ENCODE measurements around the gene SRSF2.
"Not testable (repeated sequence)": the region's sequence is repeated elsewhere in the genome, so short reads cannot be mapped to it uniquely, and the experiment has no call there.

Gene SRSF2

GRCh38 chr17:76720941-76721340 is 16.2 kb downstream of the SRSF2 start:
- DNase-seq (ENCODE audit: low read depth in 2 of 2): no peak

- DNase-seq (ENCODE audit: low read depth in 2 of 2): no peak
These were observed 16.9 kb downstream of the SRSF2 start for GRCh38 chr17:76720211-76720610.

- no peak for DNase-seq (ENCODE audit: low read depth in 2 of 2)
These were observed 18.6 kb downstream of the SRSF2 start for GRCh38 chr17:76718516-76718915.

- no peak for DNase-seq (ENCODE audit: low read depth in 2 of 2)
These were observed 20.3 kb downstream of the SRSF2 start for GRCh38 chr17:76716839-76717215.

GRCh38 chr17:76716146-76716838 is 20.8 kb downstream of the SRSF2 start:
- no peak for DNase-seq (ENCODE audit: low read depth in 2 of 2)

- no peak for DNase-seq (ENCODE audit: low read depth in 2 of 2)
These were observed 21.7 kb downstream of the SRSF2 start for GRCh38 chr17:76715496-76715830.

GRCh38 chr17:76714822-76715495 is 22.2 kb downstream of the SRSF2 start:
- DNase-seq (ENCODE audit: low read depth in 2 of 2): peak; percentile 72 to 77

- no peak for DNase-seq (ENCODE audit: low read depth in 2 of 2)
These were observed 22.8 kb downstream of the SRSF2 start for GRCh38 chr17:76714336-76714735.

GRCh38 chr17:76713765-76714164 is 23.4 kb downstream of the SRSF2 start:
- DNase-seq (ENCODE audit: low read depth in 2 of 2): no peak

- DNase-seq (ENCODE audit: low read depth in 2 of 2): not testable (repeated sequence)
These were observed 24.8 kb downstream of the SRSF2 start for GRCh38 chr17:76712321-76712720.

- DNase-seq (ENCODE audit: low read depth in 2 of 2): no peak
These were observed 26.1 kb downstream of the SRSF2 start, which contains the start of gene MXRA7 for GRCh38 chr17:76710863-76711611. MXRA7 (minus strand) TSS chr17:76710965; CDS start chr17:76710946, 19 bp downstream.

GRCh38 chr17:76709951-76710862 is 26.9 kb downstream of the SRSF2 start:
- not testable (repeated sequence) for DNase-seq (ENCODE audit: low read depth in 2 of 2)

- DNase-seq (ENCODE audit: low read depth in 2 of 2): no peak
These were observed 27.8 kb downstream of the SRSF2 start for GRCh38 chr17:76709077-76709950.

GRCh38 chr17:76707985-76708807 is 28.9 kb downstream of the SRSF2 start:
- no peak for DNase-seq (ENCODE audit: low read depth in 2 of 2)

- DNase-seq (ENCODE audit: low read depth in 2 of 2): no peak
These were observed 30.3 kb downstream of the SRSF2 start for GRCh38 chr17:76706817-76707216.

GRCh38 chr17:76704805-76705204 is 32.3 kb downstream of the SRSF2 start:
- no peak for DNase-seq (ENCODE audit: low read depth in 2 of 2)

- no peak for DNase-seq (ENCODE audit: low read depth in 2 of 2)
These were observed 34.0 kb downstream of the SRSF2 start for GRCh38 chr17:76702941-76703637.

GRCh38 chr17:76702076-76702475 is 35.1 kb downstream of the SRSF2 start:
- no peak for DNase-seq (ENCODE audit: low read depth in 2 of 2)

- no peak for DNase-seq (ENCODE audit: low read depth in 2 of 2)
These were observed 35.6 kb downstream of the SRSF2 start for GRCh38 chr17:76701471-76701967.
